LNCaP clone FGC (cell line): ENCODE results near the gene OR2T12.
"Not testable (repeated sequence)": the region's sequence is repeated elsewhere in the genome, so short reads cannot be mapped to it uniquely, and the experiment has no call there.

Experiments used
- DNase-seq: peaks from one replicate; pipeline ENCODE4 v3.0.0-alpha.2; 2011; ENCODE audit warnings: low read depth
- H3K4me3 ChIP-seq: 2 replicates; pipeline ENCODE4 v1.5.1; 2011; ENCODE audit warnings: mild to moderate bottlenecking, low read depth, low read length, control low read depth
- TF ChIP-seq, protein P1 (sequence below): IDR thresholded peaks from 2 replicates; pipeline ENCODE4 v1.5.1; 2012; ENCODE audit warnings: mild to moderate bottlenecking; ENCODE audit not compliant: control insufficient read depth, insufficient read depth; ENCODE audit errors: extremely low read depth

Gene OR2T12, protein sequence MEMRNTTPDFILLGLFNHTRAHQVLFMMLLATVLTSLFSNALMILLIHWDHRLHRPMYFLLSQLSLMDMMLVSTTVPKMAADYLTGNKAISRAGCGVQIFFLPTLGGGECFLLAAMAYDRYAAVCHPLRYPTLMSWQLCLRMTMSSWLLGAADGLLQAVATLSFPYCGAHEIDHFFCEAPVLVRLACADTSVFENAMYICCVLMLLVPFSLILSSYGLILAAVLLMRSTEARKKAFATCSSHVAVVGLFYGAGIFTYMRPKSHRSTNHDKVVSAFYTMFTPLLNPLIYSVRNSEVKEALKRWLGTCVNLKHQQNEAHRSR

GRCh38 chr1:248303324-248303723, at the start of gene OR2T12:
Gene OR2T12 (minus strand): TSS chr1:248303424. CDS start chr1:248295578, 7,846 bp downstream.
- TF ChIP-seq, protein P1, sequence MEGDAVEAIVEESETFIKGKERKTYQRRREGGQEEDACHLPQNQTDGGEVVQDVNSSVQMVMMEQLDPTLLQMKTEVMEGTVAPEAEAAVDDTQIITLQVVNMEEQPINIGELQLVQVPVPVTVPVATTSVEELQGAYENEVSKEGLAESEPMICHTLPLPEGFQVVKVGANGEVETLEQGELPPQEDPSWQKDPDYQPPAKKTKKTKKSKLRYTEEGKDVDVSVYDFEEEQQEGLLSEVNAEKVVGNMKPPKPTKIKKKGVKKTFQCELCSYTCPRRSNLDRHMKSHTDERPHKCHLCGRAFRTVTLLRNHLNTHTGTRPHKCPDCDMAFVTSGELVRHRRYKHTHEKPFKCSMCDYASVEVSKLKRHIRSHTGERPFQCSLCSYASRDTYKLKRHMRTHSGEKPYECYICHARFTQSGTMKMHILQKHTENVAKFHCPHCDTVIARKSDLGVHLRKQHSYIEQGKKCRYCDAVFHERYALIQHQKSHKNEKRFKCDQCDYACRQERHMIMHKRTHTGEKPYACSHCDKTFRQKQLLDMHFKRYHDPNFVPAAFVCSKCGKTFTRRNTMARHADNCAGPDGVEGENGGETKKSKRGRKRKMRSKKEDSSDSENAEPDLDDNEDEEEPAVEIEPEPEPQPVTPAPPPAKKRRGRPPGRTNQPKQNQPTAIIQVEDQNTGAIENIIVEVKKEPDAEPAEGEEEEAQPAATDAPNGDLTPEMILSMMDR: no peak
- H3K4me3 ChIP-seq: no peak within 1 kb of the TSS
- DNase-seq: no peak

DNA sequence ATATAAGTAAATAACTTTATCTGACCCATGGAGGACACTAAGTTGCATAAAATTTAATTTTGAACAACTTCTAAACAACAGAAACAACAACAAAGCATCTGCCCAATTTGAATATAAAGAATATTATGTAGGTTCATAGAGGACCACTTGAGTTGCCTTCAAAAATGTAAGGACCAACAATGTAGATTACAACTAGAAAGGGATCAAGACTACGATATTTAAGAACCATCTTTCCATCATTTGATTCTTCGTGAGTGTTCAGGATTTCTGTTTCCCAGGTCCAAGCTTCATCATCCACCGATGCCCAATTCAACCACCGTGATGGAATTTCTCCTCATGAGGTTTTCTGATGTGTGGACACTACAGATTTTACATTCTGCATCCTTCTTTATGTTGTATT, 45.3 kb upstream of the OR2T12 start, which contains the start of gene OR14C36:
Gene OR14C36, plus strand, starts transcription at position 301 of the 400 bp plus-strand sequence. Its CDS starts 0 bp downstream, at position 301.
- no peak for DNase-seq
- H3K4me3 ChIP-seq: no peak within 1 kb of the TSS
- TF ChIP-seq, protein P1: no peak

DNA sequence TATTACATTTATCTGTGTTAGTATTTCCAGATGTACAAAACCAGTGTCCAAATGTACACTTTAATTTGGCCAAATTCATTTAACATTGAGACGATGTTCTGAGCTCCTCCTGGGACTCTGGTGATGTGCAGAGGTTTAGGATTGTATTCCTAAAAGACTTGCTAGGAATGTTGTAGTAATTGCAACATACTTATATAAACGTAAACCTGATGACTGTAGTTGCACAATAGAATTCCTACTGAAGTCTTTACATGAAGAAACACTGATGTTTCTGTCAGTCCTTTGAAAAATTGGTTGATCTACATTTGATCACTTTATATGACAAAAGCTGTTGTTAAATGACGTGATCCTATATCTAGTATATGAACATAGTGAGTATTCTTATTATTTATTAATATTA, 40.2 kb upstream of the OR2T12 start:
- TF ChIP-seq, protein P1: no peak
- DNase-seq: no peak
- H3K4me3 ChIP-seq: no peak overlapping the region

- H3K4me3 ChIP-seq: no peak within 1 kb of the TSS
- DNase-seq: no peak
- TF ChIP-seq, protein P1: no peak
Observed at GRCh38 chr1:248324468-248324867, 21.2 kb upstream of the OR2T12 start, which contains the start of gene OR2M7. Gene OR2M7 (minus strand): TSS chr1:248324568. CDS start chr1:248324568, 0 bp downstream.

DNA sequence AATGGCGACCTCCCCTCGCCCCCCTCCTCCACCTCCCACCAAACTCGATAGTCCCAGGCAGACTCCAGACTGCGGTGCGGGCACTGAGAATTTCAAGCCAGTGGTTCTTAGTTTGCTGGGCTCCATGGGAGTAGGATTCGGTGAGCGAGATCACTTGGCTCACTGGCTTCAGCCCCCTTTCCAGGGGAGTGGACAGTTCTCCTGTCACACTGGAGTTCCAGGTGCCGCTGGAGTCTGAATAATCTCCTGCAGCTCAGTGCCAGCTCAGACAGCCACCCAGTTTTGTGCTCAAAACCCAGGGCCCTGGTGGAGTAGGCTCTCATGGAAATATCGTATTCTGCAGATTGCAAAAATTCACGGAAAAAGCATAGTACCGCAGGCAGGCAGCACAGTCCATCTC, 13.6 kb upstream of the OR2T12 start:
- TF ChIP-seq, protein P1: no peak
- no peak for DNase-seq
- no peak overlapping the region for H3K4me3 ChIP-seq

DNA sequence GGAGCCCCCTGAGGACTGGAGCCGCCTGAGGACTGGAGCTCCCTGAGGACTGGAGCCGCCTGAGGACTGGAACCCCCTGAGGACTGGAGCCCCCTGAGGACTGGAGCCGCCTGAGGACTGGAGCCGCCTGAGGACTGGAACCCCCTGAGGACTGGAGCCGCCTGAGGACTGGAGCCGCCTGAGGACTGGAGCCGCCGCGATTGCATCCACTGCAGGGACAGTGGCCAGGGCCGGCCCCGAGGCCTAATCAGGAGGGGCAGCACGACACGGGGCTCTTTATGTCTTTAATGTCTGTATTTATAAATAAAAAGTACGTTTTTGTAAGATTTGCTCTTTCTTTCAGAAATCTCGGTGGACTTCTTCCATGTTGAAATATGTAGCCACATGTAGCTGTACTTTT, 3.5 kb upstream of the OR2T12 start:
- not testable (repeated sequence) for H3K4me3 ChIP-seq, DNase-seq

GRCh38 chr1:248306103-248306502, 2.9 kb upstream of the OR2T12 start:
- DNase-seq: no peak
- H3K4me3 ChIP-seq: no peak overlapping the region
- TF ChIP-seq, protein P1: no peak

DNA sequence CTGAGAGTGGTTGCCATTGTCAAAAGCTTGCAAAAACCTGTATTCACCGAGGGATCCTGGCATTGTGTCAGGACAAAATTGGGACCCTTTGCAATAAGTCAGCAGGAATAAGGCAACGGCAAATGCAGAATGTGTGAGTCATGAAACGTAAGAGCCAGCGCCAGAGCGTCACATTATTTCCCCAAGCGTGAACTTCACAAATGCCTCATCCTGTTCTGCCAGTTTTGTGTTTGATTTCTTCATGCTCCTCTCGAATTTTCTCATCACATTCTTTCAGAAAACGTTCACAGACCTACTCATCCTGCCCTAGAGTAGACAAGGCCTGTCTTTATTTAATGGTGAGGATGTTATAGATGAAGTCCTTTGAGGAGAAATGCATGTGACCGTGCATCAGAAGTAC, 2.4 kb upstream of the OR2T12 start:
- H3K4me3 ChIP-seq, DNase-seq: not testable (repeated sequence)
